SK-N-SH treated with all-trans-retinoic acid at 6 μM for 48 hours (cell line): Measurements from ENCODE around the gene HS3ST5.

Source experiments
- ATAC-seq: fragments of 200-7000 bp; cut with Tn5 transposase; 3 replicates; pipeline ENCODE4 v1.9.1; 2020; ENCODE audit warnings: mild to moderate bottlenecking, moderate library complexity
- ARNTL ChIP-seq: fragments of 450-650 bp; formaldehyde crosslinking; IDR thresholded peaks from 2 replicates; pipeline ENCODE4 v1.5.0; 2020; ENCODE audit warnings: low read depth, mild to moderate bottlenecking, moderate library complexity, borderline replicate concordance
- BACH2 ChIP-seq: fragments of 250-450 bp; sonication (Bioruptor Pico); IDR thresholded peaks from 2 replicates; pipeline ENCODE4 v1.9.0; 2021; ENCODE audit warnings: mild to moderate bottlenecking, borderline replicate concordance
- CREB5 ChIP-seq: fragments of 250-450 bp; sonication (Bioruptor Pico); IDR thresholded peaks from 2 replicates; pipeline ENCODE4 v1.5.1; 2020; ENCODE audit warnings: low read depth, mild to moderate bottlenecking, moderate library complexity
- CSRNP3 ChIP-seq: fragments of 250-450 bp; sonication (Bioruptor Pico); IDR thresholded peaks from 2 replicates; pipeline ENCODE4 v1.5.1; 2021; ENCODE audit warnings: mild to moderate bottlenecking, moderate library complexity
- ESRRG ChIP-seq: fragments of 250-450 bp; sonication (Bioruptor Pico); IDR thresholded peaks from 2 replicates; pipeline ENCODE4 v1.6.1; 2021; ENCODE audit warnings: mild to moderate bottlenecking
- GLIS3 ChIP-seq: fragments of 250-450 bp; sonication (Bioruptor Pico); IDR thresholded peaks from 2 replicates; pipeline ENCODE4 v1.5.0; 2020; ENCODE audit warnings: mild to moderate bottlenecking, moderate library complexity
- ISL1 ChIP-seq: fragments of 250-450 bp; sonication (Bioruptor Pico); IDR thresholded peaks from 2 replicates; pipeline ENCODE4 v2.1.2; 2022; ENCODE audit warnings: mild to moderate bottlenecking, moderate library complexity
- OSR1 ChIP-seq: fragments of 250-450 bp; sonication (Bioruptor Pico); IDR thresholded peaks from 2 replicates; pipeline ENCODE4 v1.8.0; 2022; ENCODE audit warnings: moderate library complexity, mild to moderate bottlenecking, inconsistent platforms
- PATZ1 ChIP-seq: fragments of 250-450 bp; sonication (Bioruptor Pico); IDR thresholded peaks from 2 replicates; pipeline ENCODE4 v1.8.0; 2020; ENCODE audit warnings: mild to moderate bottlenecking, moderate library complexity, borderline replicate concordance
- POU6F1 ChIP-seq: fragments of 250-450 bp; sonication (Bioruptor Pico); IDR thresholded peaks from 2 replicates; pipeline ENCODE4 v1.8.0; 2021; ENCODE audit warnings: low read depth, mild to moderate bottlenecking, moderate library complexity, borderline replicate concordance
- PPARA ChIP-seq: fragments of 250-450 bp; sonication (Bioruptor Pico); IDR thresholded peaks from 2 replicates; pipeline ENCODE4 v1.5.0; 2020; ENCODE audit warnings: mild to moderate bottlenecking, borderline replicate concordance
- RARB ChIP-seq: fragments of 250-450 bp; sonication (Bioruptor Pico); IDR thresholded peaks from 2 replicates; pipeline ENCODE4 v1.8.0; 2021; ENCODE audit warnings: mild to moderate bottlenecking, moderate library complexity
- SNAI2 ChIP-seq: fragments of 250-450 bp; sonication (Bioruptor Pico); IDR thresholded peaks from 2 replicates; pipeline ENCODE4 v1.5.0; 2020; ENCODE audit warnings: mild to moderate bottlenecking, moderate library complexity
- ZC3H10 ChIP-seq: fragments of 250-450 bp; sonication (Bioruptor Pico); IDR thresholded peaks from 2 replicates; pipeline ENCODE4 v1.5.1; 2021; ENCODE audit warnings: mild to moderate bottlenecking, moderate library complexity
- ZFP3 ChIP-seq: fragments of 250-450 bp; sonication (Bioruptor Pico); IDR thresholded peaks from 2 replicates; pipeline ENCODE4 v1.5.0; 2020; ENCODE audit warnings: mild to moderate bottlenecking, moderate library complexity
- ZFP30 ChIP-seq: fragments of 450-650 bp; formaldehyde crosslinking; IDR thresholded peaks from 2 replicates; pipeline ENCODE4 v1.5.0; 2022; ENCODE audit warnings: mild to moderate bottlenecking, moderate library complexity
- ZNF565 ChIP-seq: fragments of 450-650 bp; formaldehyde crosslinking; conservative IDR thresholded peaks from 2 replicates; pipeline ENCODE4 v1.5.0; 2020; ENCODE audit warnings: low read depth, mild to moderate bottlenecking, moderate library complexity
- ZNF70 ChIP-seq: fragments of 450-650 bp; formaldehyde crosslinking; IDR thresholded peaks from 2 replicates; pipeline ENCODE4 v1.5.0; 2020; ENCODE audit warnings: mild to moderate bottlenecking, moderate library complexity
- ZNF8 ChIP-seq: fragments of 450-650 bp; formaldehyde crosslinking; IDR thresholded peaks from 2 replicates; pipeline ENCODE4 v1.5.0; 2020; ENCODE audit warnings: mild to moderate bottlenecking, moderate library complexity

The HS3ST5 gene

GRCh38 chr6:114075300-114075699 is 267.5 kb downstream of the HS3ST5 start:
- no peak for ATAC-seq
- no peak for TF ChIP-seq ZNF70 (CRISPR knock-in tag)
- no peak for TF ChIP-seq PATZ1 (CRISPR knock-in tag)
- no peak for TF ChIP-seq POU6F1 (CRISPR knock-in tag)
- no peak for TF ChIP-seq CSRNP3 (CRISPR knock-in tag)
- TF ChIP-seq GLIS3: no peak
- no peak for TF ChIP-seq ZFP3 (CRISPR knock-in tag)
- TF ChIP-seq ZNF8: no peak
- TF ChIP-seq ISL1 (CRISPR knock-in tag): no peak
- TF ChIP-seq ZFP30 (CRISPR knock-in tag): no peak
- TF ChIP-seq RARB (CRISPR knock-in tag): no peak
- TF ChIP-seq ZNF565: no peak
- TF ChIP-seq BACH2: no peak
- TF ChIP-seq SNAI2 (CRISPR knock-in tag): no peak

- TF ChIP-seq ZC3H10 (CRISPR knock-in tag) (no peak), ZFP30 (CRISPR knock-in tag) (no peak), POU6F1 (CRISPR knock-in tag) (no peak), CREB5 (no peak), OSR1 (CRISPR knock-in tag) (no peak), ESRRG (CRISPR knock-in tag) (no peak), BACH2 (no peak), ZNF565 (no peak)
- ATAC-seq: no peak
Observed at GRCh38 chr6:114068771-114069170, 274.1 kb downstream of the HS3ST5 start.

- no peak for ATAC-seq
- TF ChIP-seq CSRNP3 (CRISPR knock-in tag) (no peak), ZFP3 (CRISPR knock-in tag) (no peak), PATZ1 (CRISPR knock-in tag) (no peak), GLIS3 (no peak), ARNTL (CRISPR knock-in tag) (no peak), PPARA (CRISPR knock-in tag) (no peak)
Observed at GRCh38 chr6:114068116-114068515, 274.7 kb downstream of the HS3ST5 start.
